ENCODE results near the gene MYRIP.

DNA sequence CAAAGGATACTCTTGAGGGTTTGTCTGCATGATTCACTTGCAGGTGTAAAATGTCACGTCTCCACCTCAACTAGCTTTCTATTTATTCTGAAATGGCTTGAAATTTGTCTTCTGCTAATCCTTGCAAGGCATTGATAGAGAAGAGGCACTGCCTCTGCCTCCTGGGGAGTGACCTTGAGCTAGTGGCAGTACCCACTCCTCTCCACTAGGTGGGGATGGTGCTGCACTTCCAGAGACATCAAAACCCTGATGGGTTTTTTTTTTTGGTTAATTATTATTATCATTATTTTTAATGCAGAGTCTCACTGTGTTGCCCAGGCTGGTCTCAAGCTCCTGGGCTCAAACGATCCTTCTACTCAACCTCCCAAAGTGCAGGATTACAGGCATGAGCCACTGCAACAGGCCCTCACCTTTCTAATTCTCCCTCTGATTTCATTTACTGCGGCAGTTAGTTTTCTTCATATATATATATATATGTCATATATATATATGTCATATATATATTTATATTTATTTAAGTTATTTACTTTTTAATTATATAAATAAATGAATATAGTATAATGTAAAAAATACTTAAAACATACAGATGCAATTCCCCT is 382.5 kb downstream of the MYRIP start:
- TF ChIP-seq ARNT (IDR thresholded peaks at IDR 0.05) (no peak), SUZ12 (IDR thresholded peaks at IDR 0.05) (no peak), TARDBP (IDR thresholded peaks at IDR 0.05) (no peak)
